ENCODE measurements around the gene COL5A2.

- TF ChIP-seq, protein P1, sequence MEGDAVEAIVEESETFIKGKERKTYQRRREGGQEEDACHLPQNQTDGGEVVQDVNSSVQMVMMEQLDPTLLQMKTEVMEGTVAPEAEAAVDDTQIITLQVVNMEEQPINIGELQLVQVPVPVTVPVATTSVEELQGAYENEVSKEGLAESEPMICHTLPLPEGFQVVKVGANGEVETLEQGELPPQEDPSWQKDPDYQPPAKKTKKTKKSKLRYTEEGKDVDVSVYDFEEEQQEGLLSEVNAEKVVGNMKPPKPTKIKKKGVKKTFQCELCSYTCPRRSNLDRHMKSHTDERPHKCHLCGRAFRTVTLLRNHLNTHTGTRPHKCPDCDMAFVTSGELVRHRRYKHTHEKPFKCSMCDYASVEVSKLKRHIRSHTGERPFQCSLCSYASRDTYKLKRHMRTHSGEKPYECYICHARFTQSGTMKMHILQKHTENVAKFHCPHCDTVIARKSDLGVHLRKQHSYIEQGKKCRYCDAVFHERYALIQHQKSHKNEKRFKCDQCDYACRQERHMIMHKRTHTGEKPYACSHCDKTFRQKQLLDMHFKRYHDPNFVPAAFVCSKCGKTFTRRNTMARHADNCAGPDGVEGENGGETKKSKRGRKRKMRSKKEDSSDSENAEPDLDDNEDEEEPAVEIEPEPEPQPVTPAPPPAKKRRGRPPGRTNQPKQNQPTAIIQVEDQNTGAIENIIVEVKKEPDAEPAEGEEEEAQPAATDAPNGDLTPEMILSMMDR (IDR thresholded peaks at IDR 0.05), result no peak
- TF ChIP-seq POLR2A (IDR thresholded peaks at IDR 0.05) (no peak), EP300 (IDR thresholded peaks at IDR 0.05) (no peak)
Measured at GRCh38 chr2:189074506-189074905, 105.1 kb downstream of the COL5A2 start.
